K562 (cell line): ENCODE measurements around the gene GHR. TPM values are rescaled to one million over a fixed set of nuclear protein-coding genes. Genes with fewer than 3 reads are reported as not detected.

Experiments used
- CHAMP1 ChIP-seq: fragments of 450-650 bp; IDR thresholded peaks from 2 replicates; pipeline ENCODE4 v1.6.1; 2016; ENCODE audit warnings: mild to moderate bottlenecking
- ESRRA ChIP-seq: fragments of 450-650 bp; IDR thresholded peaks from 2 replicates; pipeline ENCODE4 v1.6.1; 2014; ENCODE audit warnings: low read depth, mild to moderate bottlenecking, moderate library complexity, borderline replicate concordance
- GABPA ChIP-seq: fragments of 200-800 bp; sonication (Bioruptor generic); conservative IDR thresholded peaks from 2 replicates; pipeline ENCODE4 v1.6.1; 2016; ENCODE audit warnings: low read depth, missing genetic modification characterization, missing compliant biosample characterization
- GATAD2B ChIP-seq: fragments of 450-650 bp; IDR thresholded peaks from 2 replicates; pipeline ENCODE4 v1.6.1; 2017; ENCODE audit warnings: mild to moderate bottlenecking, borderline replicate concordance
- HMBOX1 ChIP-seq: sonication (generic); IDR thresholded peaks from 2 replicates; pipeline ENCODE4 v1.6.1; 2016
- LEF1 ChIP-seq: fragments of 450-650 bp; IDR thresholded peaks from 2 replicates; pipeline ENCODE4 v1.6.1; 2016; ENCODE audit warnings: mild to moderate bottlenecking
- MAFF ChIP-seq: IDR thresholded peaks from 2 replicates; pipeline ENCODE4 v1.6.1; 2012; ENCODE audit warnings: low read length, improper control_type of control experiment
- NR2F6 ChIP-seq: fragments of 450-650 bp; formaldehyde crosslinking; IDR thresholded peaks from 2 replicates; pipeline ENCODE4 v1.4.0; 2020; ENCODE audit warnings: mild to moderate bottlenecking
- SRSF3 ChIP-seq: fragments of 200-400 bp; formaldehyde crosslinking; IDR thresholded peaks from 2 replicates; pipeline ENCODE4 v1.6.1; 2016; ENCODE audit warnings: mild to moderate bottlenecking, low read length, moderate library complexity; ENCODE audit not compliant: insufficient read depth
- ZFP1 ChIP-seq: fragments of 450-650 bp; formaldehyde crosslinking; IDR thresholded peaks from 2 replicates; pipeline ENCODE4 v1.4.0; 2020; ENCODE audit warnings: mild to moderate bottlenecking, mixed read lengths
- ZFP36 ChIP-seq: fragments of 150-350 bp; IDR thresholded peaks from 2 replicates; pipeline ENCODE4 v1.6.1; 2018; ENCODE audit warnings: low read length, low read depth; ENCODE audit not compliant: partially characterized antibody
- ZNF311 ChIP-seq: fragments of 250-450 bp; sonication (Bioruptor Pico); IDR thresholded peaks from 2 replicates; pipeline ENCODE4 v1.4.0; 2020; ENCODE audit warnings: mild to moderate bottlenecking, moderate library complexity
- ZNF766 ChIP-seq: fragments of 200-800 bp; sonication (Bioruptor generic); conservative IDR thresholded peaks from 2 replicates; pipeline ENCODE4 v1.6.1; 2016; ENCODE audit warnings: missing genetic modification characterization, missing compliant biosample characterization
- polyA plus RNA-seq, 8 experiments: library from polyadenylated mRNA; depleted of rRNA in 4 of 8; stranded (reverse) in 5 of 8; unstranded in 3 of 8; fragments of >200 nt; fragmentation: Nextera tagmentation in 2 of 8; fragmentation: Illumina TruSeq in 1 of 8; extraction: Ambion mirVana in 2 of 8; extraction: Trizol in 1 of 8; gene quantifications; 2 replicates each; pipeline versions ENCODE4 v1.2.1 to v1.2.3, GENCODE V29; 2011 to 2014; ENCODE audit warnings: inconsistent platforms in 1 of 8, missing spikeins in 1 of 8
- total RNA-seq, 7 experiments: library from RNA; depleted of rRNA in 6 of 7; stranded (reverse); fragments of >200 nt in 6 of 7; fragmentation: Illumina TruSeq in 2 of 7; extraction: Trizol in 2 of 7; gene quantifications; 2 replicates each; pipeline versions ENCODE4 v1.2.1 to v1.2.3, GENCODE V29; 2011 to 2021; ENCODE audit warnings: low replicate concordance in 1 of 7
- TF ChIP-seq, protein P1 (sequence below): fragments of 250-450 bp; sonication (Bioruptor Pico); IDR thresholded peaks from 2 replicates; pipeline ENCODE4 v1.4.0; 2020; ENCODE audit warnings: mild to moderate bottlenecking, moderate library complexity
- TF ChIP-seq, protein P2 (sequence below): fragments of 450-650 bp; formaldehyde crosslinking; IDR thresholded peaks from 2 replicates; pipeline ENCODE4 v1.4.0; 2022; ENCODE audit warnings: mild to moderate bottlenecking, moderate library complexity
- TF ChIP-seq, protein P3 (sequence below), 2 experiments: IDR thresholded peaks in 1 of 2; conservative IDR thresholded peaks in 1 of 2; 2 replicates each; pipeline ENCODE4 v1.6.1; 2016; ENCODE audit warnings: low read depth in 2 of 2, mild to moderate bottlenecking in 1 of 2, missing compliant biosample characterization in 1 of 2, missing genetic modification characterization in 1 of 2, moderate library complexity in 1 of 2
- TF ChIP-seq, protein P4 (sequence below): IDR thresholded peaks from 2 replicates; pipeline ENCODE4 v1.6.1; 2012; ENCODE audit warnings: low read depth, low read length, improper control_type of control experiment, borderline replicate concordance

The GHR gene
- total and polyA plus RNA-seq, 9 of the 15 experiments (the other 6 are each of a cell fraction or from before 2014, with no cell fraction given), result 0.01 to 0.13 (median 0.07) TPM; not detected in 5

DNA sequence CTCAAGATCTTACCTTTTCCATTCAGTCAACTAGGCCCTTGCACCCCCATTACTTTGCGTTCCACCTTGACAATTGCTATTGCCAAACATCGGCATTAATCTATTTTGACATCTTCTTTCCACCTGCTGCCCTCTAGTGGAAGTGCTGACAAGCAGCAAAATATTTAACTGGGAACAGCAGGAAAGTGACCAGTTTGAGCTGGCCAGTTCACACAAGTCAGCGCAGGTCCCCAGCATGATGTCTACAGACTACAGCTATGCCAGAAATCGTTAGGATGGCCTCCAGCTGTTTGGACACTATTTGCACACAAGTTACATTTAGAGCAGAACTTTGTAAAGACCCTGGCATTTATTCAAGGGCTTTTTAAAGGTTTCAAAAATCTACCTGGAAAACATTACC is 160.1 kb downstream of the GHR start (continued):
- TF ChIP-seq ZNF766 (CRISPR knock-in tag), result no peak
- no peak for TF ChIP-seq NR2F6 (CRISPR knock-in tag)
- peak; percentile 79 for TF ChIP-seq HMBOX1
- peak; percentile 36; the same call in 1 of the 2 replicates for TF ChIP-seq ESRRA
- TF ChIP-seq ZNF311 (CRISPR knock-in tag), result no peak
- TF ChIP-seq MAFF, result 0 out of 2 replicates have a peak, but pooled peaks have one; percentile 38
- TF ChIP-seq, protein P1, sequence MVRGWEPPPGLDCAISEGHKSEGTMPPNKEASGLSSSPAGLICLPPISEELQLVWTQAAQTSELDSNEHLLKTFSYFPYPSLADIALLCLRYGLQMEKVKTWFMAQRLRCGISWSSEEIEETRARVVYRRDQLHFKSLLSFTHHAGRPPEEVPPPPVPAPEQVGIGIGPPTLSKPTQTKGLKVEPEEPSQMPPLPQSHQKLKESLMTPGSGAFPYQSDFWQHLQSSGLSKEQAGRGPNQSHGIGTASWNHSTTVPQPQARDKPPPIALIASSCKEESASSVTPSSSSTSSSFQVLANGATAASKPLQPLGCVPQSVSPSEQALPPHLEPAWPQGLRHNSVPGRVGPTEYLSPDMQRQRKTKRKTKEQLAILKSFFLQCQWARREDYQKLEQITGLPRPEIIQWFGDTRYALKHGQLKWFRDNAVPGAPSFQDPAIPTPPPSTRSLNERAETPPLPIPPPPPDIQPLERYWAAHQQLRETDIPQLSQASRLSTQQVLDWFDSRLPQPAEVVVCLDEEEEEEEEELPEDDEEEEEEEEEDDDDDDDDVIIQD (CRISPR knock-in tag), result no peak
- peak; percentile 8 for TF ChIP-seq ZFP36
- no peak for TF ChIP-seq GATAD2B
- TF ChIP-seq, protein P2, sequence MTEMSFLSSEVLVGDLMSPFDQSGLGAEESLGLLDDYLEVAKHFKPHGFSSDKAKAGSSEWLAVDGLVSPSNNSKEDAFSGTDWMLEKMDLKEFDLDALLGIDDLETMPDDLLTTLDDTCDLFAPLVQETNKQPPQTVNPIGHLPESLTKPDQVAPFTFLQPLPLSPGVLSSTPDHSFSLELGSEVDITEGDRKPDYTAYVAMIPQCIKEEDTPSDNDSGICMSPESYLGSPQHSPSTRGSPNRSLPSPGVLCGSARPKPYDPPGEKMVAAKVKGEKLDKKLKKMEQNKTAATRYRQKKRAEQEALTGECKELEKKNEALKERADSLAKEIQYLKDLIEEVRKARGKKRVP (CRISPR knock-in tag), result no peak
- TF ChIP-seq SRSF3, result no peak
- TF ChIP-seq LEF1, result peak; percentile 71; the same call in 1 of the 2 replicates
- TF ChIP-seq, protein P3, sequence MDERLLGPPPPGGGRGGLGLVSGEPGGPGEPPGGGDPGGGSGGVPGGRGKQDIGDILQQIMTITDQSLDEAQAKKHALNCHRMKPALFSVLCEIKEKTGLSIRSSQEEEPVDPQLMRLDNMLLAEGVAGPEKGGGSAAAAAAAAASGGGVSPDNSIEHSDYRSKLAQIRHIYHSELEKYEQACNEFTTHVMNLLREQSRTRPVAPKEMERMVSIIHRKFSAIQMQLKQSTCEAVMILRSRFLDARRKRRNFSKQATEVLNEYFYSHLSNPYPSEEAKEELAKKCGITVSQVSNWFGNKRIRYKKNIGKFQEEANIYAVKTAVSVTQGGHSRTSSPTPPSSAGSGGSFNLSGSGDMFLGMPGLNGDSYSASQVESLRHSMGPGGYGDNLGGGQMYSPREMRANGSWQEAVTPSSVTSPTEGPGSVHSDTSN (CRISPR knock-in tag; IDR thresholded peaks at IDR 0.05; ENCODE audit: low read depth), result peak; percentile 39; the same call in 1 of the 2 replicates
- TF ChIP-seq, protein P3 (tag; conservative IDR thresholded peaks at IDR 0.05; ENCODE audit: low read depth), result peak; percentile 99
- TF ChIP-seq, protein P4, sequence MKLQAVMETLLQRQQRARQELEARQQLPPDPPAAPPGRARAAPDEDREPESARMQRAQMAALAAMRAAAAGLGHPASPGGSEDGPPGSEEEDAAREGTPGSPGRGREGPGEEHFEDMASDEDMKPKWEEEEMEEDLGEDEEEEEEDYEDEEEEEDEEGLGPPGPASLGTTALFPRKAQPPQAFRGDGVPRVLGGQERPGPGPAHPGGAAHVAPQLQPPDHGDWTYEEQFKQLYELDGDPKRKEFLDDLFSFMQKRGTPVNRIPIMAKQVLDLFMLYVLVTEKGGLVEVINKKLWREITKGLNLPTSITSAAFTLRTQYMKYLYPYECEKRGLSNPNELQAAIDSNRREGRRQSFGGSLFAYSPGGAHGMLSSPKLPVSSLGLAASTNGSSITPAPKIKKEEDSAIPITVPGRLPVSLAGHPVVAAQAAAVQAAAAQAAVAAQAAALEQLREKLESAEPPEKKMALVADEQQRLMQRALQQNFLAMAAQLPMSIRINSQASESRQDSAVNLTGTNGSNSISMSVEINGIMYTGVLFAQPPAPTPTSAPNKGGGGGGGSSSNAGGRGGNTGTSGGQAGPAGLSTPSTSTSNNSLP, result 0 out of 2 replicates have a peak, but pooled peaks have one; percentile 34
- TF ChIP-seq ZFP1, result no peak
- no peak for TF ChIP-seq GABPA (tag)
- peak; percentile 74; the same call in 1 of the 2 replicates for TF ChIP-seq CHAMP1
